Gastroesophageal sphincter (tissue), 4 donors: ENCODE measurements around the gene KAT2A. TPM values are rescaled to one million over a fixed set of nuclear protein-coding genes. Genes with fewer than 3 reads are reported as not detected.

Experiments used
- ATAC-seq: fragments of 150-250 bp; one replicate; pipeline ENCODE4 v1.9.1; 2016; ENCODE audit warnings: mild to moderate bottlenecking, moderate library complexity
- H3K27ac ChIP-seq, 4 donors: fragments of 200-600 bp; sonication (generic) in 3 of 4; 1 replicate in 3 of 4; 2 replicates in 1 of 4; pipeline ENCODE4 v1.5.1; 2016 to 2019
- H3K27me3 ChIP-seq: fragments of 200-600 bp; sonication (generic); one replicate; pipeline ENCODE4 v1.5.1; 2019
- H3K36me3 ChIP-seq, 2 donors: fragments of 200-600 bp; sonication (generic); one replicate each; pipeline ENCODE4 v1.5.1; 2019; ENCODE audit warnings: control low read depth in 1 of 2
- H3K4me1 ChIP-seq, 3 donors: fragments of 200-600 bp; sonication (generic); 1 replicate in 2 of 3; 2 replicates in 1 of 3; pipeline ENCODE4 v1.5.1; 2016 to 2019; ENCODE audit warnings: control low read depth in 2 of 3
- H3K4me3 ChIP-seq, 2 donors: fragments of 200-600 bp; sonication (generic); one replicate each; pipeline ENCODE4 v1.5.1; 2019; ENCODE audit warnings: mild to moderate bottlenecking in 1 of 2, moderate library complexity in 1 of 2
- H3K9me3 ChIP-seq, 3 donors: fragments of 200-600 bp; sonication (generic); one replicate each; pipeline ENCODE4 v1.5.1; 2017 to 2019; ENCODE audit warnings: control low read depth in 2 of 3
- CTCF ChIP-seq, 4 experiments: fragments of 200-600 bp in 2 of 4; fragments of 450-650 bp in 2 of 4; sonication (generic) in 1 of 4; IDR thresholded peaks; one replicate each; pipeline ENCODE4 v1.5.1; 2017 to 2019; ENCODE audit warnings: antibody characterized with exemption in 4 of 4, mild to moderate bottlenecking in 2 of 4, moderate library complexity in 2 of 4
- EP300 ChIP-seq: sonication (generic); formaldehyde crosslinking; IDR thresholded peaks from one replicate; pipeline ENCODE4 v1.6.1; 2017; ENCODE audit warnings: antibody characterized with exemption, mild to moderate bottlenecking
- POLR2A ChIP-seq, 2 donors: fragments of 450-650 bp; IDR thresholded peaks; one replicate each; pipeline ENCODE4 v1.6.1; 2017; ENCODE audit warnings: antibody characterized with exemption in 2 of 2, mild to moderate bottlenecking in 2 of 2, moderate library complexity in 1 of 2
- POLR2AphosphoS5 ChIP-seq: sonication (generic); formaldehyde crosslinking; IDR thresholded peaks from one replicate; pipeline ENCODE4 v1.6.1; 2017; ENCODE audit warnings: antibody characterized with exemption
- WGBS, 2 donors: methylation state at CpG; one replicate each; pipeline ENCODE4 v1.1.5; 2018; ENCODE audit warnings: low coverage in 1 of 2; 5-methylcytosine and 5-hydroxymethylcytosine counted together
- total RNA-seq, 4 donors: library from RNA; depleted of rRNA; stranded (reverse); fragments of >200 nt; gene quantifications; one replicate each; pipeline ENCODE4 v1.1.0, GENCODE V29; 2016

The KAT2A gene
- total RNA-seq, 4 donors from 2014 or later = 10.3 to 51.2 (median 19.3) TPM

GRCh38 chr17:42165751-42166150, 44.6 kb upstream of the KAT2A start:
- Histone ChIP-seq H3K4me1 (no peaks in the 10 kb centered on the region), H3K36me3 (no peaks in the 10 kb centered on the region), H3K27me3 (peaks cover 12% of the 10 kb centered on the region), H3K4me3 (no peak overlapping the region), H3K9me3 (no peaks in the 10 kb centered on the region), H3K27ac (no peak overlapping the region)
- ATAC-seq = no peak
- TF ChIP-seq EP300 = no peak
- TF ChIP-seq POLR2A (IDR thresholded peaks at IDR 0.05) = no peak
- TF ChIP-seq POLR2AphosphoS5 = no peak
- TF ChIP-seq CTCF (IDR thresholded peaks at IDR 0.05) = no peak
- WGBS, 2 donors = 79 to 85% methylated on average over 5 to 6 of the region's 6 CpGs

GRCh38 chr17:42163696-42164407, 42.7 kb upstream of the KAT2A start:
- ATAC-seq = no peak
- TF ChIP-seq POLR2A (IDR thresholded peaks at IDR 0.05) (no peak), POLR2AphosphoS5 (no peak), CTCF (IDR thresholded peaks at IDR 0.05) (no peak), EP300 (no peak)
- WGBS, 2 donors = 16 to 44% methylated on average over 5 to 6 of the region's 22 CpGs
- H3K27ac ChIP-seq = no peak overlapping the region
- H3K9me3 ChIP-seq = no peaks in the 10 kb centered on the region
- H3K4me1 ChIP-seq = no peaks in the 10 kb centered on the region
- no peaks in the 10 kb centered on the region for H3K36me3 ChIP-seq
- peaks cover 6% of the 10 kb centered on the region for H3K27me3 ChIP-seq
- no peak overlapping the region for H3K4me3 ChIP-seq

- WGBS, 2 donors = 26 to 72% methylated on average over 4 of the region's 8 CpGs
- no peak for ATAC-seq
Observed at GRCh38 chr17:42163113-42163512, 41.9 kb upstream of the KAT2A start.

GRCh38 chr17:42160531-42160910, 39.4 kb upstream of the KAT2A start:
- H3K36me3 ChIP-seq = no peaks in the 10 kb centered on the region
- H3K4me3 ChIP-seq = no peak overlapping the region
- H3K9me3 ChIP-seq = no peaks in the 10 kb centered on the region
- peaks cover 0 to 3% (median 0%) of the 10 kb centered on the region in 3 donors for H3K4me1 ChIP-seq
- H3K27ac ChIP-seq = no peak overlapping the region
- no peak for ATAC-seq
- TF ChIP-seq POLR2A (IDR thresholded peaks at IDR 0.05) = no peak
- no peak for TF ChIP-seq CTCF (IDR thresholded peaks at IDR 0.05)
- TF ChIP-seq POLR2AphosphoS5 = no peak
- TF ChIP-seq EP300 = no peak
- WGBS, 2 donors = 73 to 75% methylated on average over 3 to 5 of the region's 7 CpGs
- peaks cover 6% of the 10 kb centered on the region for H3K27me3 ChIP-seq

More at GRCh38 chr17:42163113-42163512, 41.9 kb upstream of the KAT2A start:
- Histone ChIP-seq H3K9me3 (no peaks in the 10 kb centered on the region), H3K27me3 (peaks cover 6% of the 10 kb centered on the region), H3K27ac (no peak overlapping the region), H3K36me3 (no peaks in the 10 kb centered on the region), H3K4me1 (no peaks in the 10 kb centered on the region), H3K4me3 (no peak overlapping the region)
- TF ChIP-seq POLR2AphosphoS5 = no peak
- no peak for TF ChIP-seq POLR2A (IDR thresholded peaks at IDR 0.05)
- TF ChIP-seq CTCF (IDR thresholded peaks at IDR 0.05) = no peak
- no peak for TF ChIP-seq EP300
